ENCODE data around the gene STYXL1. TPM values are rescaled to one million over a fixed set of nuclear protein-coding genes. Genes with fewer than 3 reads are reported as not detected.
"Not testable (repeated sequence)": the region's sequence is repeated elsewhere in the genome, so short reads cannot be mapped to it uniquely, and the experiment has no call there.

Gene STYXL1, protein sequence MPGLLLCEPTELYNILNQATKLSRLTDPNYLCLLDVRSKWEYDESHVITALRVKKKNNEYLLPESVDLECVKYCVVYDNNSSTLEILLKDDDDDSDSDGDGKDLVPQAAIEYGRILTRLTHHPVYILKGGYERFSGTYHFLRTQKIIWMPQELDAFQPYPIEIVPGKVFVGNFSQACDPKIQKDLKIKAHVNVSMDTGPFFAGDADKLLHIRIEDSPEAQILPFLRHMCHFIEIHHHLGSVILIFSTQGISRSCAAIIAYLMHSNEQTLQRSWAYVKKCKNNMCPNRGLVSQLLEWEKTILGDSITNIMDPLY
- 17.6 TPM for total RNA-seq

DNA sequence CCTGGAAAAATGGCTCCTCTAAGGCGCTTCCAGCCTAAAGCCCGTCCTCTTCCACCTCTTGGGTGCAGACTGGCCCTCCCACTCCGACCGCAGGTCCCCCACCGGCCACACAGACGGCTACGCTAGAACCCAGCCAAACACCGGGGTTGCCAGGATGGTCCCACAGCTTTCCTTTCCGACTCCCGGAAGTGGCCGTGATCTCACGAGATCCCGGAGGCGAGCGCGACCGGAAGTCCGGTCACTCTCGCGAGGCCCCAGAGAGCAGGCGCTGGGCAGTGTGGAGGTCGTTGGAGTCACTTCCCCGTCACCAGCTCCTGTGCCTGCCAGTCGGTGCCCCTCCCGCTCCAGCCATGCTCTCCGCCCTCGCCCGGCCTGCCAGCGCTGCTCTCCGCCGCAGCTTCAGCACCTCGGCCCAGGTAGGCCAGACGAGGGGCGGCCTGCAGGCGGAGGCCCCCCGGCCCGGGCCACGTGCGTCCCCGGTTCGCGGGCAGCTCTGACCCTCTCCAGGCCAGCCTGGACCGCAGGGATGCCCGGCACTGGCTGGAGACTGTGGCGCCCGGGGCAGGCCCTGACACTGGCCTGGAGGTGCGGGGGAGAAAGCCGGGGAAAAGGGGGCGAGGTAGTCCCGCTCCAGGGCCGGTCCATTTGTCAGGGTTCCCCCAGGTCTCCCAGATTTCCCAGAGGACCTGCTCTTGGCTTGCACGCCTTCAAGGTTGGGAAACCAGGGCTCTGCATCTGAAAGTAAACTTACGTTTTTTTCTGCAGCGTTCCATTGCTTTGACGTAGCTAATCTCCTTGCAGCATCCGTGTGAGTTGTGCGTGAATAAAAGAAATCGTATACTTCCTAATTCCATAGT lies at the start of gene STYXL1, which contains the start of gene MDH2:
STYXL1 (minus strand) TSS at position 190 of the 857 bp plus-strand sequence. CDS start 17,477 bp downstream, outside the sequence.
MDH2 (plus strand) TSS at position 296 of the 857 bp plus-strand sequence; CDS start at position 351, 55 bp downstream.
- peak; percentile 97 for DNase-seq

DNA sequence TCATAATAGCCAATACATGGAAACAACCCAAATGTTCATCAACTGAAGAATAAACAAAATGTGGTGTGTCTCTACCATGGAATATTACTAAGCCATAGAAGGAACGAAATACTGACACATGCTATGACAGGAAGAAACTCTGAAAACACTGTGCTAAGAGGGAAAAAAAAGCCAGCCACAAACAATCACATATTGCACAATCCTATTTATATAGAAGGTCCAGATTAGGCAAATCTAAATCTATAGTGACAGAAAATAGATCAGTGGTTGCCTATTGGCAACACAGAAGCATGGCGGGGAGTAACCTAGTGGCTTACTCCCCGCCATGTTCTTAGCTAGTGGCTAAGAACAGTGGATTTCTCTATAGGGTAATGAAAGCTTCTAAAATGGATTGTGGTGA lies 48.1 kb upstream of the STYXL1 start:
- no peak for DNase-seq

DNA sequence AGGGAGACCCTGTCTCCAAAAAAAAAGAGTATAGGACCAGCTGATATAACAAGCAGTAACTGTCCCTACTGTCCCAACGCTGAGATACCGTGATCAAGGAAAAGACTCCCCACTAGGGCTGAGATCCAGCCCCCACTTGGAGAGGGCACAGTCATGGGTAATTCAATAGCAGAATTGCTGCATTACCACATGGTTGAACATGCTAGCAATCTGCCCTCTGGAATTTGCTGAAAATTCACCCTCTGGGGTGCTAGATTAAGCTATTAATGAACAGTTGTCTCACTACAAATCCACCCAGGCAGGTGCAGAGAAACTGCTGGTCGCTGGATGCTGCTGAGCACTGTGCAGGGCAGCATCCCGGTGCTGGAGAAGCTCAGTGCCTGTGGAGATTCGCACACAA lies 46.5 kb upstream of the STYXL1 start:
- DNase-seq, result peak; percentile 15

DNA sequence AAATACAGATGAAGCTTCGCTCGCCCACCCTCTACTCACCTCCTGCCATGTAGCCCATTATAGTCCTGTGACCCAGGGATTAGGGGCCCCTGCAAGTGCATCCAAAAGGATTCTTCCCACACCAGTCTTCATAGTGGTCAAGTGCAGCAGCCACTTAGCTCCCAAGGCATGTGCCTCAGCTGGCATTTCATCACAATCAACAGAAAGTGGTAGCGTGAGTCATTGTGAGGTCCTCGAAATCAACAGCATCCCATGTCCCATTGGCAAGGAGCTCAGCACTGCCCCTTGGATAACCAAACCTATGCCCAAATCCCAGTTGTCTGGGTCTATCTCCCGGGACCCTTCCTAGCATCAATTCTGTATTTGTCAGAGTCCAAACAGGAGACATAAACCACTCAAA lies 45.7 kb upstream of the STYXL1 start:
- DNase-seq, result not testable (repeated sequence)

DNA sequence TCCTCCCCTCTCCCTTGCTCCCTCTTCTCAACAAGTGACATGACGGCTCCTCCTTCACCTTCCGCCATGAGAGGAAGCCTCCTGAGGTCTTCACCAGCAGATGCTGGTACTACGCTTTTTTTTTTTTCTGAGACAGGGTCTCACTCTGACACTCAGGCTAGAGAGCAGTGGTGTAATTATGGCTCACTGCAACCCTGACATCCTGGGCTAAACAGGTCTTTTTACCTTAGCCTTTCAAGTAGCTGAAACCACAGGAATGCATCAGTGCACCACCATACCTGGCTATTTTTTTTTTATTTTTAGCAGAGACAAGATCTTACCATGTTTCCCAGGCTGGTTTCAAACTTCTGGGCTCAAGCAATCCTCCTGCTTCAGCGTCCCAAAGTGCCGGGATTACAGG lies 43.7 kb upstream of the STYXL1 start:
- DNase-seq, result no peak

DNA sequence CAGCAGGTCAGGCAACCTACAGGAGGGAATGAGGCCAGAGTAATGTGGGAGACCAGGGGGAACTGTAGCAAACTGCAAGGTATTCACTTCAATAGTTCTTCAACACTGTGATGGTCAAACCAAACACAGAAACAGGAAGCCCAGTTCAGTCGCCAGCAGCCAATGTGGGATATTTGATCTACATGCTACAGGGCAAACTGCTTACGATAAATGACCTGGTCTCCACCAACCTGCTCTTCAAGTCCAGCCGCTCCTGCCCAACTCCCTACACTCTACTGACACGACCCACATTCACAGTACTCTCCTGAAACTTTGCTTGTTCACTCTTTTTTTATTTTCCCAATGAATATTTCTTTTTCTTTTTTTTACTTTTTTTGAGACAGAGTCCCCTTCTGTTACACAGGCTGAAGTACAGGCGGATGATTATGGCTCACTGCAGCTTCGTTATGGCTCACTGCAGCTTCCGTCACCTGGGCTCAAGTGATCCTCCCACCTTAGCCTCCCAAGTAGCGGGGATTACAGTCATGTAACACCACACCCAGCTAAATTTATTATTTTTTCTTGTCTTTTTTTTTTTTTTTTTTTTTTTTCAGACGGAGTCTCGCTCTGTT lies 42.2 kb upstream of the STYXL1 start:
- no peak for DNase-seq

DNA sequence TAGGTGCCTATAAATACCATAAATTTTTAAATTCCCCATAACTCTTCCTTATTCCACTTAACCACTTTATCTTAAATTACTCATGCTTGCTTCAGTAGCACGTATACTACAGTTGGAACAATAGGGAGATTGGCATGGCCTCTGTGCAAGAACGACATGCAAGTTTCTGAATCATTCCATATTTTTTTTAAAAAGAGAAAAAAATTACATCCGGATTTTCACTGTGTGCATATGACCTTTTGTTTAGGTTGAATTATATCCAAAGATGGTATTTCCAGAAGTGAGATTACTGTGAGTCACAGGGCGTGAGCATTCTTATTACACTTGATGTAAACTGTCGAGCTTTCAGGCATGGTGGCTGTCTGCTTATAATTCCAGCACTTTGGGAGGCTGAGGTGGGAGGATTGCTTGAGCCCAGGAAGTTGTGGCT lies 39.6 kb upstream of the STYXL1 start:
- DNase-seq, result not testable (repeated sequence)

DNA sequence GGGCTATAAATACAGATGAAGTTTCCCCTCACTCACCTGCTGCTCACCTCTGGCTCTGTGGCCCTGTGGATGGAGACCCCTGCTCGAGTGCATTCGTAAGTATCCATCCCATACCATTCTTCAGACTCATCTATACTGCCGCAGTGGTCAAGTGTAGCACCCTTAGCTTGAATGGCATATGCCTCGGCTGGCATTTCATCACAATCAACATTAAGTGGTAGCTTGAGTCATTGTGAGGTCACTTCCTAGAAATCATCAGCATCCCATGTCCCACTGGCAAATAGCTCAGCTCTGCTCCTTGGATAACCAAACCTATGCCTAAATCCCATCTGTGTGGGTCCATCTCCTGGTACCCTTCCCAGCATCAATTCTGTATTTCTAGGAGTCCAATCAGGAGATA lies 38.3 kb upstream of the STYXL1 start:
- no peak for DNase-seq

DNA sequence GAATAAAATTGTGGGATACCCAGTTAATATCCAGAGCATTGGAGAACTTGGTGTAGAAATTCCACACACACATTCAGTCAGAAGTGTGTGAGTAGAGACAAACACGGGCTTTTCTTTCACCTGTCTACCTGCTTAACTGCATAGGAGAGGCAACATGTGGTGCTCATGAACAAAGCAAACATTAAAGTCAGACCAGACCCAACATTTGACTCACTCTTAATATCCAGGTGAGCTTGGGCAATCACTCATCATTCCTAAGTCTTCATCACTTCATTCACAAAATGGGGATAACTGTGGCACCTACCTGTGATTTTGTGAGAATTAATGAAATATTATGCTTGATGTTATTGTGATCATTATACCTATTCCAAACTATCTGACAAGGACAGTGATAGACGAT lies 36.3 kb upstream of the STYXL1 start:
- not testable (repeated sequence) for DNase-seq

DNA sequence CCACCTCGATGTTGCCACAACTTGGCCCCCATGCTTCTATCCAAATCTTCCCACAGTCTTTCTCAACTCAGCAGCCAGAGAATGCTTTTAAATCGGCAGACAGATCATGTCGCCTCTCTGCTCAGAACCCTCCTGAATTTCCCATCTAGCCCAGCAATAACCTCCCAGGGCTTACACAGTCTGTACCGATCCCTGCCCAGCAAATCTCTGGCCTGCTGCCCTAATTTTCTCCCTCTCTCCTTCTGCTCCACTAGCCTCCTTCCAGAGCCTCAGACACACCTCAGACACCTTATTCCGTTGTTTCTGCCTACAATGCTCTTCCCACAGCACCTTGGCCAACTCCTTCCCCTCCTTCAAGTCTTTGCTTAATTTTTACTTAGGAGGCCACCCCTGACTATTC lies 32.4 kb upstream of the STYXL1 start:
- no peak for DNase-seq

DNA sequence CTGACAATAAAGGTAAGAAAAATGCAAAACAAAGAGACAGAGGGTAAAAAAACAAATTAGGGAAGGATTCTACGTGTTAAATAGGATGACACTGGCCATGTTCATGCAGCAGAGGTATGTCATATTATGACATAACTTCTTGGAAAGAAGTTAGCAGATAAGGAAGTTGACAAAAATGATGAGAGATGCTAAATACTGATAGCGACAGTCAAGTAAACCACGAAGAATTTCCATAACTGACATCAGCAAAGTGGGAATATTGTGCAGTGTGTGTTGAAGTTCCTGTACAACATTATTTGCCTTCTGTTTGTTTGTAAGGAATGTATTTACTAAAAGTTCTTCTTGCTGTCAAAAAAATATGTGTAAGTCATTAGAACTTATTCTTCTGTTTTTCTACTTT lies 29.6 kb upstream of the STYXL1 start:
- no peak for DNase-seq

DNA sequence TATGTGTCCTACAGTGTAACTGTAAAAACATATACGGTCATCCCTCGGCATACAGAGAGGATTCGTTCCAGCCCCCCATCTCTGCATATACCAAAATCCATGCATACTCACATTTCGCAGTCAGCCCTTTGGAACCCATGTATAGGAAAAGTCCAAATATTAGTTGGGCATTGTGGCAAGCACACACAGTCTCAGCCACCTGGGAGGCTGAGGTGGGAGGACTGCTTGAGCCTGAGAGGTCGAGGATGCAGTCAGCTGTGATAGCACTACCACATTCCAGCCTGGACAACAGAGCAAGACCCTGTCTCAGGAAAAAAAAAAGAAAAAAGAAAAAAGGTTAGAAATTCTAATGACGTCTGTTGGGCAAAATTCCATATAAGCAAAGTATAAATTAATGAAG lies 29.2 kb upstream of the STYXL1 start:
- no peak for DNase-seq

DNA sequence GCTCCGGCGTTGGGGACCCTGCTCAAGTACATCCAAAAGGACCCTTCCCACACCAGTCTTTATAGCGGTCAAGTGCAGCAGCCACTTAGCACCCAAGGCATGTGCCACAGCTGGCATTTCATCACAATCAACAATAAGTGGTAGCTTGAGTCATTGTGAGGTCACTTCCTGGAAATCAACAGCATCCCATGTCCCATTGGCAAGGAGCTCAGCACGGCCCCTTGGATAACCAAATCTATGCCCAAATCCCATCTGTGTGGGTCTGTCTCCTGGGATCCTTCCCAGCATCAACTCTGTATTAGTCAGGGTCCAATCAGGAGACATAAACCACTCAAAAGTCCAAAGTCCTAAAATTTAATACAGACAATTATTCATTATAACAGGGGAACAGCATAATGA lies 27.2 kb upstream of the STYXL1 start:
- no peak for DNase-seq

DNA sequence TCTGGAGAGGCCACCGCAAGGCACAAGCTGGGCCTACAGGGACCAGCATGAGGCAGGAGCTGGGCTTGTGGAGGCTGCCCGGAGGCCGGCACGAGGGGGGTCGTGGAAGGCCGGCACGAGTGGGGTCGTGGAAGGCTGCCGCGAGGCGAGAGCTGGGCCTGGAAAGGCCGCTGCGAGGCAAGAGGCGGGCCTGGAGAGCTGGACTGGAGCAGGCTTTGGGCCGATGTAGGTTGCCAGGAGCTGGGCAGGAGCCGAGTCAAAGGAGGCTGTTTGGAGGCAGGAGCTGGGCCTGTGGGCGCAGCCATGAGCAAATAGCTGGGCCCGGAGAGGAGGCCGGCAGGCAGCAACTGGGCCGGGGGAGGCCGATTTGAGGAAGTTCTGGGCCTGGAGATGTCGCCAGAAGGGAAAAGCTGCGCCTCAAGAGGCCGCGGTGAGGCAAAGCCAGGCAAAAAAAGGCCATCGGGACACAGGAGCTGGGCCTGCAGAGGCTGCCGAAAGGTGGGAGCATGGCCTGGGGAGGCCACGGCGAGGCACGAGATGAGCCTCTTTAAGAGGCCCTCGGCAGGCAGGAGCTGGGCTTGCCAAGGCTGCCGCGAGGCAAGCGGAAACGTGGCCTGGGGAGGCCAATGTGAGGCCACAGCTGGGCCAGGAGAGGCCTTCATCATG lies 26.6 kb upstream of the STYXL1 start:
- no peak for DNase-seq

DNA sequence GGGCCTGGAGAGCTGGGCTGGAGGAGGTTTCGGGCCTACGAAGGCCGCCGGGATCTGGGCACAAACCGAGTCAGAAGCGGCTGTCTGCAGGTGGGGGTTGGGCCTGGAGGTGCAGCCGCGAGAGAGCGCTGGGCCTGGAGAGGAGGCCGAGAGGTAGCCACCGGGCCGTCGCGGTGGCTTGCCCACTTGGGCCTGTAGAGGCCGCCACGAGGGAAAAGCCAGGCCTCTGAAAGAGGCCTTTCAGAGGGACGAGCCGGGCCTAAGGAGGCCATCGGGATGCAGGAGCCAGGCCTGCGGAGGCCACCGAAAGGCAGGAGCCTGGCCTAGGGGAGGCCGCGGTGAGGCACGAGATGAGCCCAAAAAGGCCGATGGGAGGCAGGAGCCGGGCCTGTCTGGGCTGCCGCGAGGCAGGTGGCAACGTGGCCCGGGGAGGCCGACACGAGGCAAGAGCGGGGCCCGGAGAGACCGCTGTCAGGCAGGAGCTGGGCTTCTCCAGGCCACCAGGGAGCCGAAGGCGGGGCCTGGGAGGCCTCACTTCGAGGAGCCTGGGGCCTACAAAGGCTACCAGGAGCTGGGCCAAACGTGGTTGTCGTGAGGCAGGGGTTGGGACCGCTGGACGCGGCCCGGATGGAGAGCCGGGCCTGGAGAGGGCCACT lies 25.7 kb upstream of the STYXL1 start:
- DNase-seq, result no peak

DNA sequence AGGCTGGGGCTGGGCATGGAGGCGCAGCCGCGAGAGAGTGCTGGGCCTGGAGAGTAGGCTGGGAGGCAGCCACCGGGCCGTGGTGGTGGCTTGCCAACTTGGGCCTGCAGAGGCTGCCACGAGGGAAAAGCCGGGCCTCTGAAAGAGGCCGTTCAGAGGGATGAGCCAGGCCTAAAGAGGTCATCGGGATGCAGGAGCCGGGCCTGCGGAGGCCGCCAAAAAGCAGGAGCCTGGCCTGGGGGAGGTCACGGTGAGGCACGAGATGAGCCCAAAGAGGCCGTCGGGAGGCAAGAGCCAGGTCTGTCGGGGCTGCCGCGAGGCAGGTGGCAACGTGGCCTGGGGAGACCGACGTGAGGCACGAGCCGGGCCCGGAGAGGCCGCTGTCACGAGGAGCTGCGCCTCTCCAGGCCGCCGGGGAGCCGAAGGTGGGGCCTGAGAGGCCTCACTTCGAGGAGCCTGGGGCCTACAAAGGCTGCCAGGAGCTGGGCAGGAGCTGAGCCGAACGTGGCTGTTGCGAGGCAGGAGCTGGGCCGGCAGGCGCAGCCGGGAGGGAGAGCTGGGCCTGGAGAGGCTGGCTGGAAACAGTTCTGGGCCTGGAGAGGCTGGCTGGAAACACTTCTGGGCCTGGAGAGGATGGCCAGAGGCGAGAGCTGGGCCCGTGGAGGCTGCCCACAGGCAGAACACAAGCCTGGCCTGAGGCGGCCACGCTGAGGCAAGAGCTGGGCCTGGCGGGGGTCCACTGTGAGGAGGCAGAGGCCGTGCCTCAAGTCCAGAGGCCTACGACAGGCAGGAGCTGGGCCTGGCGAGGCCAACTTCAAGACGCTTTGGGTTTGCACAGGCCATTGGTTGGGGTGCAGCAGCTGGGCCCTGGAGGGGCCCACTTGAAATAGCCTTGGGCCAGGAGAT lies 24.7 kb upstream of the STYXL1 start:
- no peak for DNase-seq

DNA sequence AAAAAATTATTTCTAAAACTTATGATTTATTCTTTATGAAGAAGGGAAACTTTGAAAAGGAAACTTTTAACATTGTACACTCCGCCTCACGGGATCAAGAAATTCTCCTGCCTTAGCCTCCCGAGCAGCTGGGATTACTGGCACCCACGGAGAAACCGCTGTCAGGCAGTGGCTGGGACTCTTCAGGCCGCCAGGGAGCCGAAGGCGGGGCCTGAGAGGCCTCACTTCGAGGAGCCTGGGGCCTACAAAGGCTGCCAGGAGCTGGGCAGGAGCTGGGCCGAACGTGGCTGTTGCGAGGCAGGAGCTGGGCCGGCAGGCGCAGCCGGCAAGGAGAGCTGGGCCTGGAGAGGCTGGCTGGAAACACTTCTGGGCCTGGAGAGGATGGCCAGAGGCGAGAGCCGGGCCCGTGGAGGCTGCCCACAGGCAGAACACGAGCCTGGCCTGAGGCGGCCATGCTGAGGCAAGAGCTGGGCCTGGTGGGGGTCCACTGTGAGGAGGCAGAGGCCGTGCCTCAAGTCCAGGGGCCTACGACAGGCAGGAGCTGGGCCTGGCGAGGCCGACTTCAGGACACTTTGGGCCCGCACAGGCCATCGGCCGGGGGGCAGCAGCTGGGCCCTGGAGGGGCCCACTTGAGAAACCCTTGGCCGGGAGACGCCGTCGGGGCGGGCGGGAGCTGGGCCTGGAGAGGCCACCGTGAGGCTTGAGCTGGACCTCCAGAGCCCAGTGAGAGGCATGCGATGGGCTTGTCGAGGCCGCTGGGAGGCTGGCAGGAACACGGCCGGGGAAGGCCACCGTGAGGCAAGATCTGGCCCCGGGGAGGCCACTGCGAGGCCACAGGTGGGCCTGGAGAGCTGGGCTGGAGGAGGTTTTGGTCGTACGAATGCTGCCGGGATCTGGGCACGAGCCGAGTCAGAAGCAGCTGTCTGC lies 23.8 kb upstream of the STYXL1 start:
- DNase-seq, result no peak

DNA sequence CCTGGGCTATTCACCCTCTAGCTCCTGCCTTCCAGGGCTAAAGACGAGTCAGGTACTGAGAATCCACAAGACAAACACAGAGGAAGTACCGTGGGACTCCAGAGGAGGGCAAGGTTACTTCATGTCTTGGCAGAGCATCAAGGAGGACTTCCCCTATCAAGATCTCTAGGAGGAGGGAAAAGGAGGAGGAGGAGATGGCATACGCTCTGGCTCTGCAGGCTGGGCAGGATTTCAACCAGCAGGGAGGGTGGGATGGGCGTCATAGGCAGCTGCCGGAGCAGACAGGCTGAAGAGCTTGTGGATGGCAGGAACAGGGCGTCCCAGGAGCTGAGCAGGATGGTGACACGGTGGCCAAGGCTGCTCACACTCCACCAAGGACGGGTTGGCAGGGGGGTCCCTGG lies 21.4 kb upstream of the STYXL1 start:
- peak; percentile 77 for DNase-seq

DNA sequence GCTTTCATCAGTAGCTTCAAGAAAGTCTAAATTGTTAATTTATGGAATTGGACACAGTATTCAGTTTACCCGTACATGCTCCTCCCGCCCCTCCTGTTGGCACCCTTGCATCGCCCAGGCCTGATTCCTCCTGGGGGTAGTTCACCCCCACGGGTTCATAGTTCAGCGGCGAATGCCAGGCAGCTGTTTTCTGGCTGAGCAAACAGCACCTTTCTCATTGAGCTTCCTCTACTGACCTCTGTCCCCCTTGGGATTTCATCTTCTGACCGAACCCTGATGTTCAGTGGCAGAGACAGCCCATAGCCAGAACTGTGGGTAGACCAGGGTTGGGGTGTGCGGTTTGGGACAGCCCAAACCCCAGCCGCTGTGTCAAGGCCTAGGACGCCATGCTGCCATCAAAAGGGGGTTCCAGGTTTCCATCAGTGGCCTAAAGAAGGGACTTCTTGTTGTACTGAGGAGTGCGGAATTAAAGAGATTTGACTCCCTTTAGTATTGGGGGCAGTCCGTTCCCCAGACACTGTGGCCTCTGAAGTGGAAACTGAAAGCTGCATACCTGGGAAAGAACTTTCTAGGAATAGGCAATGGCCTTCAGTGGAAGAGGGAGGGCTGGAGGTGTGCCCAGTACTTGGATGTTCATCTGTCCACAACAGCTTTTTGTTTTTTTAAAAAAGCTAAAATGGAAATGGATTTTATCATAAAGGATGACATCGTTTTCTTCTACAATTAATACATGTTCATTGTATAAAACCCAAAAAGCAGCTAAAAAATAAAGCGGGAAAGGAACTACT lies 19.1 kb upstream of the STYXL1 start:
- DNase-seq, result no peak
